DOHH2 (cell line): ENCODE data around the gene RAPGEF1.

Experiments used
- H3F3A ChIP-seq: fragments of 200-600 bp; sonication (generic), shearing (Covaris generic); 2 replicates; pipeline ENCODE4 v1.6.0; 2016; ENCODE audit warnings: antibody characterized with exemption, mild to moderate bottlenecking; ENCODE audit not compliant: control insufficient read depth, insufficient read depth
- H3K27ac ChIP-seq: fragments of 200-600 bp; sonication (generic); 2 replicates; pipeline ENCODE4 v1.5.1; 2014; ENCODE audit warnings: low read depth, mild to moderate bottlenecking, low read length, moderate library complexity
- H3K27me3 ChIP-seq: fragments of 200-600 bp; sonication (generic); 2 replicates; pipeline ENCODE4 v1.6.1; 2014; ENCODE audit warnings: mild to moderate bottlenecking, low read length, mixed read lengths; ENCODE audit not compliant: control insufficient read depth
- H3K36me3 ChIP-seq: fragments of 200-600 bp; sonication (generic); 2 replicates; pipeline ENCODE4 v1.6.1; 2014; ENCODE audit warnings: mild to moderate bottlenecking, low read length, moderate library complexity, mixed read lengths; ENCODE audit not compliant: control insufficient read depth
- H3K4me1 ChIP-seq: fragments of 200-600 bp; sonication (generic); 2 replicates; pipeline ENCODE4 v1.6.1; 2014; ENCODE audit warnings: mild to moderate bottlenecking, low read length, mixed read lengths; ENCODE audit not compliant: control insufficient read depth
- H3K4me2 ChIP-seq: fragments of 200-600 bp; sonication (generic); 2 replicates; pipeline ENCODE4 v1.6.0; 2014; ENCODE audit warnings: mild to moderate bottlenecking, low read length, moderate library complexity
- H3K4me3 ChIP-seq: fragments of 200-600 bp; sonication (generic); 2 replicates; pipeline ENCODE4 v1.5.1; 2014; ENCODE audit warnings: mild to moderate bottlenecking, low read length, mixed read lengths
- H3K79me2 ChIP-seq: fragments of 200-600 bp; sonication (generic); 2 replicates; pipeline ENCODE4 v1.6.1; 2014; ENCODE audit warnings: mild to moderate bottlenecking, low read length, mixed read lengths; ENCODE audit not compliant: control insufficient read depth
- H3K9me2 ChIP-seq: fragments of 200-600 bp; sonication (generic); replicated peaks from 2 replicates; pipeline ENCODE4 v1.6.1; 2014; ENCODE audit warnings: mild to moderate bottlenecking, low read length, mixed read lengths; ENCODE audit not compliant: control insufficient read depth
- H3K9me3 ChIP-seq: fragments of 200-600 bp; sonication (generic); 2 replicates; pipeline ENCODE4 v1.6.1; 2014; ENCODE audit warnings: antibody characterized with exemption, low read length, mixed read lengths; ENCODE audit not compliant: control insufficient read depth, insufficient read depth
- H4K20me1 ChIP-seq: fragments of 200-600 bp; sonication (generic); 2 replicates; pipeline ENCODE4 v1.6.0; 2014; ENCODE audit warnings: low read depth, mild to moderate bottlenecking, antibody characterized with exemption, low read length, moderate library complexity; ENCODE audit not compliant: control insufficient read depth, insufficient read depth
- EZH2phosphoT487 ChIP-seq: fragments of 200-600 bp; sonication (generic); IDR thresholded peaks from 2 replicates; pipeline ENCODE4 v1.6.1; 2017; ENCODE audit warnings: borderline replicate concordance, mild to moderate bottlenecking, antibody characterized with exemption, low read length, moderate library complexity, mixed read lengths
- TF ChIP-seq, protein P1 (sequence below): fragments of 200-600 bp; sonication (generic); IDR thresholded peaks from one replicate; pipeline ENCODE4 v1.5.1; 2014; ENCODE audit warnings: antibody characterized with exemption, mild to moderate bottlenecking, low read depth, low read length; ENCODE audit not compliant: poor library complexity, severe bottlenecking

RAPGEF1 gene

DNA sequence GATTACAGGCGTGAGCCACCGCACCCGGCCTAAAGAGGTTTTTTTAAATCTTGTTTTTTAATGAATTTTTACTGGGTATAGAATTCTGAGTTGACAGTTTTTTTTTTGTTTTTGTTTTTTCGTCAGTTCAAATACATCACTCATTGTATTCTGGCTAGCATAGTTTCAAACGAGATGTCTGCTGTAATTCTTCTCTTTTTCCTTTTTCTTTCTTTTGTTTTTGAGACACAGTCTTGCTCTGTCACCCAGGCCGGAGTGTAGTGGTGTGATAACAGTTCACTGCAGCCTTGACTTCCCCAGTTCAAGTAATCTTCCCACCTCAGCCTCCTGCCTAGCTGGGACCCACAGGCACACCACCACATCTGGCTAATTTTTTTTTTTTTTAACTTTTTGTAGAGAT lies 196.7 kb downstream of the RAPGEF1 start:
- no peaks in the 10 kb centered on the region for H3K27me3 ChIP-seq
- peaks cover 6% of the 10 kb centered on the region for H3K9me3 ChIP-seq
- H3F3A ChIP-seq: no peaks in the 10 kb centered on the region
- H4K20me1 ChIP-seq: no peaks in the 10 kb centered on the region
- H3K4me2 ChIP-seq: no peak overlapping the region
- no peak overlapping the region for H3K4me3 ChIP-seq
- H3K36me3 ChIP-seq: no peaks in the 10 kb centered on the region
- no peaks in the 10 kb centered on the region for H3K9me2 ChIP-seq
- no peak overlapping the region for H3K27ac ChIP-seq
- TF ChIP-seq EZH2phosphoT487: no peak
- TF ChIP-seq, protein P1, sequence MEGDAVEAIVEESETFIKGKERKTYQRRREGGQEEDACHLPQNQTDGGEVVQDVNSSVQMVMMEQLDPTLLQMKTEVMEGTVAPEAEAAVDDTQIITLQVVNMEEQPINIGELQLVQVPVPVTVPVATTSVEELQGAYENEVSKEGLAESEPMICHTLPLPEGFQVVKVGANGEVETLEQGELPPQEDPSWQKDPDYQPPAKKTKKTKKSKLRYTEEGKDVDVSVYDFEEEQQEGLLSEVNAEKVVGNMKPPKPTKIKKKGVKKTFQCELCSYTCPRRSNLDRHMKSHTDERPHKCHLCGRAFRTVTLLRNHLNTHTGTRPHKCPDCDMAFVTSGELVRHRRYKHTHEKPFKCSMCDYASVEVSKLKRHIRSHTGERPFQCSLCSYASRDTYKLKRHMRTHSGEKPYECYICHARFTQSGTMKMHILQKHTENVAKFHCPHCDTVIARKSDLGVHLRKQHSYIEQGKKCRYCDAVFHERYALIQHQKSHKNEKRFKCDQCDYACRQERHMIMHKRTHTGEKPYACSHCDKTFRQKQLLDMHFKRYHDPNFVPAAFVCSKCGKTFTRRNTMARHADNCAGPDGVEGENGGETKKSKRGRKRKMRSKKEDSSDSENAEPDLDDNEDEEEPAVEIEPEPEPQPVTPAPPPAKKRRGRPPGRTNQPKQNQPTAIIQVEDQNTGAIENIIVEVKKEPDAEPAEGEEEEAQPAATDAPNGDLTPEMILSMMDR: no peak
- peaks cover 9% of the 10 kb centered on the region for H3K4me1 ChIP-seq
- H3K79me2 ChIP-seq: no peaks in the 10 kb centered on the region

DNA sequence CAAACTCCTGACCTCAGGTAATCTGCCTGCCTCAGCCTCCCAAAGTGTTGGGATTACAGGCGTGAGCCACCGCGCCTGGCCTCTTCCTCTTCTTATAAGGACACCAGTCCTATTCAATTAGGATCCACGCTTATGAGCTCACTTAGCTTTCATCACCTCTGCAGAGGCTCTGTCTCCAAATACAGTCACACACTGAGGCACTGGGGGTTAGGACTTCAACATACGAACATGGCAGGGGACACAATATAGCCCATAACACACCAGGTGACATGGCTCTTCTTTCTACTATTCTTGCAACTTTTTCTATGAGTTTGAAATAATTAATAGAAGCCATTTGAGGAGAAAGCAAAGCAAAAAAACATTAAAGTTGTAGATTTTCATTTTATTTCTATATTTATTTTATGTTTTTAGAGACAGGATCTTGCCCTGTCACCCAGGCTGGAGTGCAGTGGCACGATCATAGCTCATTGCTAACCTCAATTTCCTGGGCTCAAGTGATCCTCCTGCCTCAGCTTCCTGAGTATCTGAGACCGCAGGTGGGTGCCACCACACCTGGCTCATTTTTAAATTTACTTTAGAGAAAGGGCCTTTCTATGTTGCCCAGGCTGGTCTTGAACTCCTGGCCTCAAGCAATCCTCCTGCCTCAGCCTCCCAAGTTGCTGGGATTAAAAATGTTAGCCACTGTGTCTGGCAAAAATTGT lies 200.5 kb downstream of the RAPGEF1 start:
- no peaks in the 10 kb centered on the region for H3F3A ChIP-seq
- no peaks in the 10 kb centered on the region for H3K79me2 ChIP-seq
- peaks cover 6% of the 10 kb centered on the region for H3K9me3 ChIP-seq
- TF ChIP-seq, protein P1: no peak
- no peak for TF ChIP-seq EZH2phosphoT487
- H3K4me1 ChIP-seq: peaks cover 17% of the 10 kb centered on the region
- no peak overlapping the region for H3K27ac ChIP-seq
- no peaks in the 10 kb centered on the region for H3K27me3 ChIP-seq
- H3K4me2 ChIP-seq: no peak overlapping the region
- no peaks in the 10 kb centered on the region for H4K20me1 ChIP-seq
- no peaks in the 10 kb centered on the region for H3K36me3 ChIP-seq
- no peak overlapping the region for H3K4me3 ChIP-seq
- no peaks in the 10 kb centered on the region for H3K9me2 ChIP-seq

DNA sequence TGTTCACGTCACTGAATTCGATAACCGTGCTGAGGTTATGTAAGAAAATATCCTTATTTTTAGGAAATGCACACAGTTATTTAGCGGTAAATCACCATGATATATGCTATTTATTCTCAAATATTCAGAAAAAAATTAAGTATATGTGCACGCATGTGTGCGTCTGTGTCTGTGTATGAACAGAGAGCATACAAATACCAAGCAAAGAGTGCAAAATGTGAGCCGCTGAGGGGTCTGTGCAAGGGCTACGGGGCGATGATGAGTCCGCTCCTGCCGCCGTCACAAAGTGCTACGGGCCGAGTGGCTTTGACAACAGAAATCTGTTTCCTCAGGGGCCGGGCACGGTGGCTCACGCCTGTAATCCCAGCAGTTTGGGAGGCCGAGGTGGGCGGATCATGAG lies 201.9 kb downstream of the RAPGEF1 start:
- H3K9me3 ChIP-seq: no peaks in the 10 kb centered on the region
- H3K79me2 ChIP-seq: no peaks in the 10 kb centered on the region
- H3K27ac ChIP-seq: no peak overlapping the region
- H3K36me3 ChIP-seq: no peaks in the 10 kb centered on the region
- H3K4me2 ChIP-seq: no peak overlapping the region
- no peaks in the 10 kb centered on the region for H3K27me3 ChIP-seq
- H3K9me2 ChIP-seq: no peaks in the 10 kb centered on the region
- TF ChIP-seq, protein P1: no peak
- no peak for TF ChIP-seq EZH2phosphoT487
- no peak overlapping the region for H3K4me3 ChIP-seq
- peaks cover 19% of the 10 kb centered on the region for H3K4me1 ChIP-seq
- H4K20me1 ChIP-seq: no peaks in the 10 kb centered on the region
- no peaks in the 10 kb centered on the region for H3F3A ChIP-seq
